Esophagus (tissue), 2 donors: ENCODE measurements around the gene MATCAP1. TPM values are rescaled to one million over a fixed set of nuclear protein-coding genes. Genes with fewer than 3 reads are reported as not detected.

Experiments used
- H3K27ac ChIP-seq, 2 donors: one replicate each; pipeline ENCODE4 v1.5.1; 2013; ENCODE audit warnings: low read depth in 2 of 2, mild to moderate bottlenecking in 2 of 2, inconsistent platforms in 1 of 2, low read length in 1 of 2, moderate library complexity in 1 of 2
- H3K27me3 ChIP-seq, 2 donors: one replicate each; pipeline ENCODE4 v1.6.1; 2013; ENCODE audit warnings: low read length in 2 of 2, control low read depth in 1 of 2, mild to moderate bottlenecking in 1 of 2; ENCODE audit not compliant: insufficient read depth in 2 of 2, control insufficient read depth in 1 of 2
- H3K36me3 ChIP-seq, 2 donors: one replicate each; pipeline ENCODE4 v1.6.1; 2013; ENCODE audit warnings: low read length in 1 of 2; ENCODE audit not compliant: control insufficient read depth in 2 of 2, insufficient read depth in 2 of 2
- H3K4me1 ChIP-seq, 2 donors: one replicate each; pipeline ENCODE4 v1.6.1; 2013; ENCODE audit warnings: low read length in 1 of 2; ENCODE audit not compliant: control insufficient read depth in 2 of 2, insufficient read depth in 2 of 2
- H3K4me3 ChIP-seq, 2 donors: one replicate each; pipeline ENCODE4 v1.5.1; 2013; ENCODE audit warnings: low read length in 2 of 2, mild to moderate bottlenecking in 2 of 2, low read depth in 1 of 2, moderate library complexity in 1 of 2
- H3K9me3 ChIP-seq, 2 donors: one replicate each; pipeline ENCODE4 v1.6.1; 2013; ENCODE audit warnings: mild to moderate bottlenecking in 2 of 2, low read depth in 1 of 2, low read length in 1 of 2, moderate library complexity in 1 of 2; ENCODE audit not compliant: control insufficient read depth in 2 of 2, insufficient read depth in 1 of 2
- WGBS, 2 donors: extraction: QIAGEN DNeasy Blood & Tissue Kit; methylation state at CpG; one replicate each; pipeline ENCODE4 v1.1.7; 2013; 5-methylcytosine and 5-hydroxymethylcytosine counted together
- polyA plus RNA-seq, 2 donors: library from polyadenylated mRNA; stranded (reverse); fragments of 200-250 nt; gene quantifications; one replicate each; pipeline ENCODE4 v1.2.3, GENCODE V29; 2013
- donor health status: healthy with polysubstance abuse.
- donor health status: Bipolar disorder and iron deficiency.

Gene MATCAP1
- polyA plus RNA-seq, 2 donors, result 18.2 to 30.5 TPM

- Histone ChIP-seq H3K27ac (no peak overlapping the region), H3K4me3 (no peak overlapping the region), H3K4me1 (peaks cover 0 to 10% of the 10 kb centered on the region in 2 donors), H3K9me3 (no peaks in the 10 kb centered on the region), H3K27me3 (no peaks in the 10 kb centered on the region), H3K36me3 (peaks cover under 1 to 13% of the 10 kb centered on the region in 2 donors)
- 81 to 85% methylated on average over 11 of the region's 11 CpGs for WGBS, 2 donors
Measured at GRCh38 chr16:67208154-67208896, 24.6 kb upstream of the MATCAP1 start.

GRCh38 chr16:67207249-67208091, 23.7 kb upstream of the MATCAP1 start:
- Histone ChIP-seq H3K27me3 (no peaks in the 10 kb centered on the region), H3K4me1 (peaks cover 0 to 10% of the 10 kb centered on the region in 2 donors), H3K4me3 (no peak overlapping the region), H3K36me3 (peaks cover 9 to 22% of the 10 kb centered on the region in 2 donors), H3K27ac (no peak overlapping the region), H3K9me3 (no peaks in the 10 kb centered on the region)
- WGBS, 2 donors, result 62 to 71% methylated on average over 20 to 21 of the region's 21 CpGs

- Histone ChIP-seq H3K27ac (no peak overlapping the region), H3K27me3 (no peaks in the 10 kb centered on the region), H3K36me3 (peaks cover 12 to 27% of the 10 kb centered on the region in 2 donors), H3K9me3 (no peaks in the 10 kb centered on the region), H3K4me1 (peaks cover 0 to 10% of the 10 kb centered on the region in 2 donors), H3K4me3 (no peak overlapping the region)
- 82 to 88% methylated on average over 3 of the region's 3 CpGs for WGBS, 2 donors
Measured at GRCh38 chr16:67206838-67207248, 23.1 kb upstream of the MATCAP1 start.

GRCh38 chr16:67206129-67206837, 22.5 kb upstream of the MATCAP1 start:
- peaks cover 13 to 33% of the 10 kb centered on the region in 2 donors for H3K36me3 ChIP-seq

GRCh38 chr16:67204076-67204475, 20.3 kb upstream of the MATCAP1 start:
- H3K36me3 ChIP-seq, result peaks cover 13 to 40% of the 10 kb centered on the region in 2 donors
- no peaks in the 10 kb centered on the region for H3K27me3 ChIP-seq
- no peaks in the 10 kb centered on the region for H3K9me3 ChIP-seq
- H3K27ac ChIP-seq, result no peak overlapping the region
- peaks cover 0 to 19% of the 10 kb centered on the region in 2 donors for H3K4me1 ChIP-seq
- H3K4me3 ChIP-seq, result no peak overlapping the region
- WGBS, 2 donors, result 69 to 75% methylated on average over 4 of the region's 4 CpGs

More at GRCh38 chr16:67206129-67206837, 22.5 kb upstream of the MATCAP1 start:
- H3K9me3 ChIP-seq, result no peaks in the 10 kb centered on the region
- no peak overlapping the region for H3K27ac ChIP-seq
- no peaks in the 10 kb centered on the region for H3K27me3 ChIP-seq
- H3K4me1 ChIP-seq, result peaks cover 0 to 10% of the 10 kb centered on the region in 2 donors
- no peak overlapping the region for H3K4me3 ChIP-seq
- 89 to 92% methylated on average over 8 of the region's 8 CpGs for WGBS, 2 donors

GRCh38 chr16:67202956-67203493, 19.3 kb upstream of the MATCAP1 start:
- H3K27me3 ChIP-seq, result no peaks in the 10 kb centered on the region
- no peak overlapping the region for H3K4me3 ChIP-seq
- no peaks in the 10 kb centered on the region for H3K9me3 ChIP-seq
- peaks cover 13 to 41% of the 10 kb centered on the region in 2 donors for H3K36me3 ChIP-seq
- no peak overlapping the region for H3K27ac ChIP-seq
- H3K4me1 ChIP-seq, result peaks cover 0 to 24% of the 10 kb centered on the region in 2 donors
- 88 to 91% methylated on average over 23 of the region's 23 CpGs for WGBS, 2 donors

GRCh38 chr16:67202426-67202825, 18.7 kb upstream of the MATCAP1 start:
- H3K36me3 ChIP-seq, result peaks cover 13 to 47% of the 10 kb centered on the region in 2 donors
- peaks cover 0 to 19% of the 10 kb centered on the region in 2 donors for H3K4me1 ChIP-seq

GRCh38 chr16:67201411-67202345, 17.9 kb upstream of the MATCAP1 start:
- Histone ChIP-seq H3K4me3 (no peak overlapping the region), H3K36me3 (peaks cover 13 to 55% of the 10 kb centered on the region in 2 donors), H3K27ac (no peak overlapping the region), H3K27me3 (no peaks in the 10 kb centered on the region), H3K9me3 (no peaks in the 10 kb centered on the region), H3K4me1 (peaks cover 0 to 15% of the 10 kb centered on the region in 2 donors)
- WGBS, 2 donors, result 93% methylated on average over 39 to 40 of the region's 40 CpGs

More at GRCh38 chr16:67202426-67202825, 18.7 kb upstream of the MATCAP1 start:
- Histone ChIP-seq H3K9me3 (no peaks in the 10 kb centered on the region), H3K27me3 (no peaks in the 10 kb centered on the region), H3K27ac (no peak overlapping the region), H3K4me3 (no peak overlapping the region)
- WGBS, 2 donors, result 90 to 94% methylated on average over 12 of the region's 12 CpGs
